Calu3 (cell line): Measurements from ENCODE around the gene SRGAP2C. TPM values are rescaled to one million over a fixed set of nuclear protein-coding genes. Genes with fewer than 3 reads are reported as not detected.
"Not testable (repeated sequence)": the region's sequence is repeated elsewhere in the genome, so short reads cannot be mapped to it uniquely, and the experiment has no call there.

Experiments
- BruUV-seq: library from RNA; stranded (reverse); fragments of 400-500 nt; replicated peaks from 2 replicates; lab custom pipeline; 2021; lab: Mats Ljungman, UMichigan
- CTCF ChIA-PET: fragments of 300-600 bp; sonication (Branson Sonifier 250); formaldehyde crosslinking; loops from one replicate; lab custom pipeline; 2022; ENCODE audit warnings: antibody characterized with exemption; lab: Charles Lee
- DNase-seq: peaks from one replicate; pipeline ENCODE4 v3.0.0; 2022
- H3K27ac Mint-ChIP-seq: one replicate; pipeline ENCODE4 v1.8.0; 2022; ENCODE audit warnings: mixed read lengths; ENCODE audit not compliant: unreplicated experiment
- H3K27me3 Mint-ChIP-seq: one replicate; pipeline ENCODE4 v1.8.0; 2022; ENCODE audit warnings: mixed read lengths; ENCODE audit not compliant: unreplicated experiment
- H3K36me3 Mint-ChIP-seq: one replicate; pipeline ENCODE4 v1.8.0; 2022; ENCODE audit warnings: mild to moderate bottlenecking, moderate library complexity, mixed read lengths; ENCODE audit not compliant: insufficient read depth, unreplicated experiment
- H3K4me1 Mint-ChIP-seq: one replicate; pipeline ENCODE4 v1.8.0; 2022; ENCODE audit warnings: mild to moderate bottlenecking, low read depth, mixed read lengths; ENCODE audit not compliant: unreplicated experiment
- H3K4me3 Mint-ChIP-seq: one replicate; pipeline ENCODE4 v1.8.0; 2022; ENCODE audit warnings: mild to moderate bottlenecking, low read depth, moderate library complexity, mixed read lengths; ENCODE audit not compliant: unreplicated experiment
- H3K9me3 Mint-ChIP-seq: one replicate; pipeline ENCODE4 v1.8.0; 2022; ENCODE audit warnings: low read depth, mixed read lengths; ENCODE audit not compliant: unreplicated experiment
- intact Hi-C: fragments of 100-400 bp; cut with micrococcal nuclease; formaldehyde crosslinking; loops from one replicate; pipeline ENCODE4 v1.10.0; 2022; ENCODE audit not compliant: unreplicated experiment
- total RNA-seq: library from RNA; stranded (reverse); gene quantifications from 2 replicates; pipeline ENCODE4 v1.2.3, GENCODE V29; 2022

SRGAP2C gene
- total RNA-seq, 1 experiment from 2014 or later = 22.6 TPM

DNA sequence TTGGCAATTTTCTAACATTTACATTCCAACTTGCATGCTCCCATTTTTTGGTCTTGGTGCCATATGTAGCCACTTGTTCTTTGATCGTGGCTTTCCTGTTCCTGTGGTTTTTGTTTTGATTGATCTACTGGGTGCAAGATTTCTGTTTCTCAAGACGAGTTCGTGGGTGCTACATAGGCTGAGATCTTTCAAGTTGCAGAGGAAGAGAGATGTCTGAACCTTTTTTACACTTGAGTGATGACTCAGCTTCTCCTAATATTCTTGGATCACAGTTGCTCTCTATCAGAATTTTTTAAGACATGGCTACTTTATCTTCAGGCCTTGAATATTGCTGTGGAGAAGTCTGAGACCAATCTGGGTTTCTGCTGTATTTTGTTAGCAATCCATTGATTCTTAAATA, 85.2 kb downstream of the SRGAP2C start:
- H3K9me3 Mint-ChIP-seq, H3K4me1 Mint-ChIP-seq, CTCF ChIA-PET, intact Hi-C loops, H3K4me3 Mint-ChIP-seq, H3K36me3 Mint-ChIP-seq, BruUV-seq, H3K27me3 Mint-ChIP-seq, H3K27ac Mint-ChIP-seq, DNase-seq: not testable (repeated sequence)

- intact Hi-C loops, DNase-seq, H3K4me3 Mint-ChIP-seq, H3K4me1 Mint-ChIP-seq, H3K9me3 Mint-ChIP-seq, H3K36me3 Mint-ChIP-seq, H3K27ac Mint-ChIP-seq, BruUV-seq, CTCF ChIA-PET, H3K27me3 Mint-ChIP-seq: not testable (repeated sequence)
Observed at GRCh38 chr1:121271143-121271715, 86.5 kb downstream of the SRGAP2C start.

DNA sequence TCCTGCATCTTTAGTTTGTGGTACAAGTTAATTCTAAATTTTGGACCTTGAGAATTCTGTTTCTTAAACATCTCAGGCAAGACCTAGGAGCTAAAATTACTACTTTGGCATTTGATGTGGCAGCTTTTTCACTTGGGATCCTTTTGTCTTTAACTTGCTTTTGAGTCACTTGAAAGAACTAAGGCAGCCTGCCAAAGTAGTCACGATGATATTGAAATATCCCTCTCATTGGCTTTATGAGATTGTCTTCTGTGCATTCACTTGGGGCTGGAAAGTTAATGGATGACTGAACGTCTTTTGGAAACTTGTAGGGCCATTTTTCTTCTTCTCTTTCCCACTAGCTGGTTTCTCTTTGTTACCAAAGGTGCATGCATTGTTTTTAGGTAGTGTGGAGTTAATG, 90.7 kb downstream of the SRGAP2C start:
- H3K27me3 Mint-ChIP-seq, DNase-seq, H3K27ac Mint-ChIP-seq, CTCF ChIA-PET, intact Hi-C loops, BruUV-seq, H3K36me3 Mint-ChIP-seq, H3K4me1 Mint-ChIP-seq, H3K4me3 Mint-ChIP-seq, H3K9me3 Mint-ChIP-seq: not testable (repeated sequence)

GRCh38 chr1:121278202-121278601, 93.4 kb downstream of the SRGAP2C start:
- intact Hi-C loops, H3K4me1 Mint-ChIP-seq, H3K9me3 Mint-ChIP-seq, DNase-seq, H3K36me3 Mint-ChIP-seq, BruUV-seq, H3K27me3 Mint-ChIP-seq, H3K27ac Mint-ChIP-seq, CTCF ChIA-PET, H3K4me3 Mint-ChIP-seq: not testable (repeated sequence)

DNA sequence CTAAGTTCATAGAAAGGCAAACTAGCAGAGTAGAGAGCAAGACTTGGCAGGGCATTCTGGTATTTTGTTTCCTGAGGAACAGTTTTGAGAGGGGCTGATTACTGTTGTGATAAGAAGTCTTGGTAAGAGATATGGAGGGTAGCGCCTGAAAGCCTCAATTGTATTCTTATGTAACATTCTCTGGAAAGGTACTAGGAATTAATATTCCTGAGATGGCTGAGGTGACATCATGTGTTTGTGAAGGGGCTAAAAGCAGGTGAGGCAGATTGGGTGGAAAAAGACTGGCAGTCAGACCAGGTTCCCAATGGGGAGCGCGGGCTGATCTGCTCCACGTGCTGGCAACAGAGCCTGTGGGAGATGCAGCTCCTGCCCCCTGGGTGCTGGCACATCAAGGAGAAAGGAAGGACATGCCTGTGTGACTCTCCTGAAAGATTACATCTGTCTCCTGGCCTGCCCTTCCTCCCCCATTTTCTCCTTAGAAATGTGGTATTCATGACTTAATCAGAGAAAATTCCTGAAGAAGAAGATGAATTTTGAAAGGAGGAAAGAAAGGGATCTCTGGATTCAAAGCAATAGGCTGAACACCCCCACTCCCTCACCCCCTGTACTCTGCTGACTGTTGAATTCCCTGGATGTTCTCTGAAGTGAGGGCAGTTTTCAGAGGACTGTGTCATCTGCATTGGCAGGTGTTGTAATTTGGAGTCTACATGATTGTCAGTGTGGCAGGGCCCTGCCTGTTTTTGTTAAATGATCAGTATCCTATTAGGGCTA, 94.2 kb downstream of the SRGAP2C start:
- intact Hi-C loops, CTCF ChIA-PET, H3K4me1 Mint-ChIP-seq, H3K27ac Mint-ChIP-seq, BruUV-seq, H3K9me3 Mint-ChIP-seq, H3K36me3 Mint-ChIP-seq, DNase-seq, H3K4me3 Mint-ChIP-seq, H3K27me3 Mint-ChIP-seq: not testable (repeated sequence)

GRCh38 chr1:121279548-121279898, 94.7 kb downstream of the SRGAP2C start:
- H3K36me3 Mint-ChIP-seq = not testable (repeated sequence)

GRCh38 chr1:121280699-121281317, 96.0 kb downstream of the SRGAP2C start:
- CTCF ChIA-PET, H3K27me3 Mint-ChIP-seq, H3K36me3 Mint-ChIP-seq, H3K4me1 Mint-ChIP-seq, intact Hi-C loops, BruUV-seq, H3K9me3 Mint-ChIP-seq, DNase-seq, H3K27ac Mint-ChIP-seq, H3K4me3 Mint-ChIP-seq: not testable (repeated sequence)

More at GRCh38 chr1:121279548-121279898, 94.7 kb downstream of the SRGAP2C start:
- H3K27ac Mint-ChIP-seq, H3K4me3 Mint-ChIP-seq, H3K4me1 Mint-ChIP-seq, H3K9me3 Mint-ChIP-seq, CTCF ChIA-PET, DNase-seq, intact Hi-C loops, BruUV-seq, H3K27me3 Mint-ChIP-seq: not testable (repeated sequence)

DNA sequence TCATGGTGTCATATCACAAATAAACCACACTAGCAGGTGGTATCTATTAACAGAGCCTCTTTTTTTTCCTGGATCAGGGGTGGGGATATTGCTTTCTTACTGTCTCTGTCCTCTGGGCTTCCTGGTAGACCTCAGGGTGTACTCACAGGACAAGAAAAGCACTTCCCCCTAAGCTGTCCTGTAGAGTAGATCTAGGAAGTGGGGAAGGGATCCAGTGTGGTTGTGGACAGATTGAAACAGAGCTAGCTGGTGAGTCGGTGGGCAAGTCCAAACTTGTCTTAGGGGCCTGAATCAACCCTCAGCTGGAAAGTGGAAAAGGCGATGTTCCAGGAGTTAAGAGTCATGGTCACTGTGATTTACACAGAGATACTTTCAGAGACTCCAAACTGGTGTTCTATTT, 96.7 kb downstream of the SRGAP2C start:
- not testable (repeated sequence) for H3K36me3 Mint-ChIP-seq

GRCh38 chr1:121283587-121284180, 98.9 kb downstream of the SRGAP2C start:
- H3K36me3 Mint-ChIP-seq, H3K27me3 Mint-ChIP-seq, DNase-seq, BruUV-seq, CTCF ChIA-PET, H3K9me3 Mint-ChIP-seq, H3K4me3 Mint-ChIP-seq, H3K4me1 Mint-ChIP-seq, intact Hi-C loops, H3K27ac Mint-ChIP-seq: not testable (repeated sequence)

More for the DNA sequence above, 96.7 kb downstream of the SRGAP2C start:
- CTCF ChIA-PET, intact Hi-C loops, H3K4me1 Mint-ChIP-seq, BruUV-seq, DNase-seq, H3K27ac Mint-ChIP-seq, H3K9me3 Mint-ChIP-seq, H3K27me3 Mint-ChIP-seq, H3K4me3 Mint-ChIP-seq: not testable (repeated sequence)
